Mononuclear cell (primary cell): Measurements from ENCODE around the gene ETNK2. TPM values are rescaled to one million over a fixed set of nuclear protein-coding genes. Genes with fewer than 3 reads are reported as not detected.

Source experiments
- H3K27me3 ChIP-seq: 2 replicates; pipeline ENCODE4 v1.6.0; 2011; ENCODE audit warnings: low read length, control low read depth; ENCODE audit not compliant: insufficient read depth
- H3K4me1 ChIP-seq: 2 replicates; pipeline ENCODE4 v1.5.1; 2011; ENCODE audit warnings: mild to moderate bottlenecking, low read length, control low read depth; ENCODE audit not compliant: insufficient read depth
- H3K4me3 ChIP-seq: 2 replicates; pipeline ENCODE4 v1.5.1; 2011; ENCODE audit warnings: mild to moderate bottlenecking, low read length, moderate library complexity
- H3K9me3 ChIP-seq: 2 replicates; pipeline ENCODE4 v1.5.1; 2011; ENCODE audit warnings: low read depth, mild to moderate bottlenecking, control low read depth, low read length
- total RNA-seq: library from RNA; depleted of rRNA; stranded (reverse); fragments of >200 nt; gene quantifications from one replicate; pipeline ENCODE4 v1.2.3, GENCODE V29; 2012

The ETNK2 gene
- total RNA-seq, 1 donor: 3.0 TPM

DNA sequence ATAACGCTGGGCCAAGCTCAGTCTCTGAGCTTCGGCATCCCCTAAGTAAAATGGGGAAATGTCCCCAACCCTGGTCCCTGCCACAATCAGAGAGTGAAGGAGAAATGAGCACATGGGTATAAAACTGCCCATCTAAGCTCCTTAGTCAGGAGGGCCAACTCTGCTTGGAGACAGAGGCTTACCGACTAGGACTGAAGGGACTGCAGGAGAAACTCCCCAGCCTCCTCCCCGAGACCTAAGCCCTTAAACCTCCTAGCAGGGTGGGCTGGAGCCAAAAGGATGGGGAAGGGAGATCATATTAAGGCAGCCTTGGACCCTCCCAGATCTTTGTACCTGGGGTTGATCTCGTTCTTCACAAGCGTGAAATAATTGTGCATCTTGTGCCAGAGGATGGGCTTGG is 5.5 kb downstream of the ETNK2 start:
- Histone ChIP-seq H3K4me3 (no peak overlapping the region), H3K4me1 (no peaks in the 10 kb centered on the region), H3K27me3 (peaks cover 4% of the 10 kb centered on the region), H3K9me3 (no peaks in the 10 kb centered on the region)

DNA sequence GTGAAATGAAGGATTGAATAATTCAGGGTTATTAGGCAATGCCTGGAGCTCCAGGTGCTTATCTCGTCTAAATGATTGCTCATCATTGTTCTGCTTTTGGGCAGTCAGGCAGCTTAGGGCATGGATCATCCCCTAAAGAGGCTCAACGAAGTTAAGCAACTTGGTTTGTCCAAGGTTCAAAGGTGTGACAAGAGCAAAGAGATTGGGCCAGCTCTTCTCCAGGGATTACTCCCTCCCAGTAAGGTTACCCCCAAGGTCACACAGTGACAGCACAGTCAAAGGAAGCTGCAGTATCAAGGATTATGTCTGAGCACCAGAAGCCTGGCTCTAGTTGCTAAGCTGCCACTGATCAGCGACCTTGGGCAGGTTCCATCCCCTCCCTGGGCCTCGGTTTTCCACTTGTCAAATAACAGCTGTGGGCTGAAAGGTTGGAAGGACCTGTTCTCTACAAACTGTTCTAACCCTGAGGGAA is 6.8 kb downstream of the ETNK2 start:
- H3K27me3 ChIP-seq: no peaks in the 10 kb centered on the region
- no peaks in the 10 kb centered on the region for H3K9me3 ChIP-seq
- no peak overlapping the region for H3K4me3 ChIP-seq
- H3K4me1 ChIP-seq: no peaks in the 10 kb centered on the region

DNA sequence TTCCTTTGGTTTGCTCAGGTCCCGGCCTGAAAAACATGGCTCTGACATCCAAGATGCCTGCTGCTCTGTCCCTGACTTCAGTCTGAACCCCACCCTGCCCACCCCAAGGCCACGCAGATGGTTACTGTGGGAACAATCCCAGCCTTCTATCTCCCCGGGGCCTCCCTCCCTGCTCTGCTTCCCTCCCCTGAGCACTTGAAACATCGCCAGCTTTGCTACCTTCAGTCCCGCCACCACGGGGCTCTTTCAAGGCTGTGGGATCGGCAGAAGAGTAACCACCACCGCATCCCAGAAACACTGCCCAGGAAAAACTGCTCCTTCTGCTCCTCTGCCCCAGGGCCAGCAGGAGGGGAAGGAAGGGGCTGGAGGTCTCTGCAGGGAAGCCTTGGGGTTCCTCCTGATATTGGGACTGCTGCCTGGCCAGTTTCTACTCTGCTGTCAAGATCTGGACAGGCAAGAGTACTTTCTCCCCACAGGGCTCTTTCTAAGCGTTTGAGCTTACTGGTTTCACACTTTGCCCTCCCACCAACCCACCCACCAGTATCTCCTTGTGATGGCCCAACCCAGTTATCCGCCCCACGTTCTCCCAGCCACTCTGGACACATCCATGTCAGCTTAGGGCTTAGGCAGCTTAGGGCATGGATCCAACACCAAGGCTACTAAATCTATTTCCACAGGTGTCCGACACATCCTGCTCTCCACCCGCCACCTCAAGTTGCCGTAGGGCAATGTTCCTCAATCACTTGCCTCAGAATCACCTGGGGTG is 8.4 kb downstream of the ETNK2 start:
- Histone ChIP-seq H3K4me1 (no peaks in the 10 kb centered on the region), H3K9me3 (no peaks in the 10 kb centered on the region), H3K27me3 (no peaks in the 10 kb centered on the region), H3K4me3 (no peak overlapping the region)

DNA sequence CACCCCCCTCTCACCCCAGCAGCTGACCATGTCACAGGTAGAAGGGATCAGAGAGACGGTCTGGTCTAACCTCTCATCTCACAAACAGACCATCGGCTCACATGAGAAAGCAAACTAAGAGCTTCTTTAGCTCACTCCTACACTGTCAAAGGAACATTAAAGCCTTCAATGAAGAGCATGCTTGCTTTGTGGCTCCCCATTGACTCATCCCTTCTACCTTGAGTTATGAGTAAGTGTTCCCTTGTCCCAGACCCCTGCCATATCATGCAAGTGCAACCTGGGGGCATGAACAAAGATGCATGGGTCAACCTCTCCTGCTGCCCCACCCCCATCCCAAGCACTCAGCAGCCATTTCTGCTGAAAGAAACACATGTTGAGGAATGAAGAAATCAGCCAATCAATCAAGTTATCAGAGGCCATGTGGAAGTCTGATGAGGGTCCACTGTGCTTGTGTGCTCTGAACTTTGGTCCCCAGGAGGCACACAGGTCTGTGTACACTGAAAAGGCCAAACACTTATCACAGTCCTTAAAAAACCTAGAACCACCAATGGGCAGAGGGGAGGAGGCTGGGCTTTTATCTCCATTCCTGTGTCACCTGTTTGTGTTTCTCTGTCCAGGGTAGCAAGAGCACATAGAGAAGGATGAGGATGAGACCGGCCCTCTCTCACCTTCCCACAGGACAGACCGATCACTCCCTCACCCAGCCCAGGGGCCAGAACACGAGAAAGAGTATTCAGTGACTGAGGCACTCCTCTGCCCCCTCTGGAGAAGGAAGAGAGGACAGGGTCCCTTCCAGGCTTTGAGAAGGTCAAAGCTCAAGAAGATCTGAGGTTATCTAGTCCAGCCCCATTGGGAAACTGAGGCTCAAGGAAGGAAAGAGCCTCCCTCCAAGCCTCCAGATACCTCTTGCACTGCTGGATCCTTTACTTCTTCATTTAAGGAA is 9.5 kb downstream of the ETNK2 start:
- no peak overlapping the region for H3K4me3 ChIP-seq
- no peaks in the 10 kb centered on the region for H3K9me3 ChIP-seq
- H3K4me1 ChIP-seq: no peaks in the 10 kb centered on the region
- H3K27me3 ChIP-seq: no peaks in the 10 kb centered on the region

DNA sequence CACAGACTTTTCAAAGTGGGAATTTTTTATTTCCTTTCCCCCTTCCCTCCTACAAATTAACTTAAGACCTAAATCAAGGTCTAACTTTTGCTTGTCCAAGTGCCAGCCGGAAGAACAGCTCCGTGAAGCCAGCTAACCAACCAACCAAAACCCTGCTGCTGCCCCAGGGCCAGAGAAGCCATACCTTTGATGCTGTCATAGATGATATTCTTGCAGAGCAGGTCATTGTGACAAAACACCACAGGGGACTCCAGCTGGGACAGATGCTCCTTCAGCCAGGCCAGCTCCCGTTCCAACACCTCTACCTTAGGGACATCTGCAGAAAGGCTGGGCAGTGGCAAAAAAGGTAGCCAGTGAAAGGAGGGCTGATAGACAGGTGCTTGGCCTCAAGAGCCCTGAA is 10.7 kb downstream of the ETNK2 start:
- H3K27me3 ChIP-seq: no peaks in the 10 kb centered on the region
- no peaks in the 10 kb centered on the region for H3K9me3 ChIP-seq
- no peak overlapping the region for H3K4me3 ChIP-seq
- no peaks in the 10 kb centered on the region for H3K4me1 ChIP-seq

DNA sequence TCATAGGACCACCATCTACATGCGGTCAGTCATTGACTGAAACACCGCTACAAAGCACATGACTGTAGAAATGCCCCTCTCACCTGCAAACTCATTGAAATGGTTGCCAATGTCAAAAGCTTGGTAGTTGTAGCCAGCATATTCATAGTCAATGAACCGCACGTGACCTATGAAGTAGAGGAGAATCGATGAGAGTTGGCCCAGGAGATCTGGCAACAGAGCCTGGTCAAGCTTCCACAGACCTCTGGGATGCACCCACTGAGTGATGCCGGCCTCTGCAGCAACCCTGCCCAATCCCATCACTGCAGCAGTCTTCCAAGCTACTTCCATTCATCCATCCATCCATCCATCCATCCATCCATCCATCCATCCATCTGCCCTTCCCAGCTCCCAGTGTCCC is 11.9 kb downstream of the ETNK2 start:
- Histone ChIP-seq H3K9me3 (no peaks in the 10 kb centered on the region), H3K4me3 (no peak overlapping the region), H3K4me1 (no peaks in the 10 kb centered on the region), H3K27me3 (no peaks in the 10 kb centered on the region)

DNA sequence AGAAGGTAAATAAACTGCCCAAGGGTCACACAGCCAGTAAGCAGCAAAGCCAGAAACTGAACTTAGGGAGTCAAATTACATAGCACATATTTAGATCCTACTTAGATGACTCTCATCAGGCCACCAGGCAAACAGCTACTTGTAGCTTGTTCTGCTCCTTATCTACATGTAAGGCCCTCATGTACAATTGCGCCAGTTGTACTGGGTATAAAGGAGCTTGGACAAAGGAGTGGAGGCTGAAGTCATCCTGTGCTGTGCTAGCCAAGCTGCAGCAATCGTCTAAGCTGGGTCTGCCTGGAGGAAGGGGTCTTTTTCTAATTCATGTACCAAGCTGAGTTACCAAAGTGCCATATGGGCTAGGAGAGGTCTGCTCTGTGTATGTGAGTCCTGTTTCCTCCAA is 12.8 kb downstream of the ETNK2 start:
- Histone ChIP-seq H3K4me1 (no peaks in the 10 kb centered on the region), H3K27me3 (no peaks in the 10 kb centered on the region), H3K4me3 (no peak overlapping the region), H3K9me3 (no peaks in the 10 kb centered on the region)

DNA sequence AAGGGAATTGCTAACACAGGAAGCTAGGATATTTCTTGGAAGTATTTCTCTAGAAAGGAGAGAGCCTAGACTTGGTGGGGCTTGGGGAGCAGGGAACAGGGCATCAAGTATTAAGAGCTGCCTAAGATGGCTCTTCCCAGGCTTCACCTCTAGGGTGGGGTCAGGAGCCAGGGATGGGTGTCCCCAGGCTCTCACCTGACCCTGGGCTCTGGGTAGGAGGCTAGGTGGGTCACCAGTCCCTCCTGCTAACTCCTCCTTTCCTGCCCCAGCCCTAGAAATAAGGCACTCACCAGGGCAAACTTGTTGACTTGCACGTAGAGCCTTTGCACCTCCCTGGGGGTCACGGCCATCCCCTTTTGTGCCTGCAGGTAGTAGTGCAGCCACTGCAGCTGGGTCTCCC is 15.0 kb downstream of the ETNK2 start:
- Histone ChIP-seq H3K27me3 (no peaks in the 10 kb centered on the region), H3K9me3 (no peaks in the 10 kb centered on the region), H3K4me1 (no peaks in the 10 kb centered on the region), H3K4me3 (no peak overlapping the region)

DNA sequence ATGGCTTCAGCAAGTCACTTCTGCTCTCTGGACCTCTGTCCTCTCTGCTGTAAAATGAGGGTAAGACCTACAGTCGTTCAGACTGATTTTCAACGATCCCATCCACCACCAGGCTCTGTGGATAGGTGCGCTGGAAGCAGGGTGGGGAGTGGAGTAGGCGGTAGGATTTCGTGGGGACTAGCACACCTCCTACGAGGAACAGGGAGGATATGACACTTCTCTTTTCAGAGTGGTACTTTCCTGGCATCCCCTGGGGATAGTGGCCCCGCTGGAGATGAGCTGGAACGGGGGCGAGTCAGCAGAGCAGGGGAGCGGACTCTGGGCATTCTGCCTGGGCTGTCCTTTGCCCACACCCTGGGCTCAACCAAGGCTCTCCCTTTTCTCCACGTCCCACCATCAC is 17.7 kb downstream of the ETNK2 start:
- Histone ChIP-seq H3K4me1 (peaks cover 4% of the 10 kb centered on the region), H3K27me3 (no peaks in the 10 kb centered on the region), H3K4me3 (no peak overlapping the region), H3K9me3 (no peaks in the 10 kb centered on the region)

DNA sequence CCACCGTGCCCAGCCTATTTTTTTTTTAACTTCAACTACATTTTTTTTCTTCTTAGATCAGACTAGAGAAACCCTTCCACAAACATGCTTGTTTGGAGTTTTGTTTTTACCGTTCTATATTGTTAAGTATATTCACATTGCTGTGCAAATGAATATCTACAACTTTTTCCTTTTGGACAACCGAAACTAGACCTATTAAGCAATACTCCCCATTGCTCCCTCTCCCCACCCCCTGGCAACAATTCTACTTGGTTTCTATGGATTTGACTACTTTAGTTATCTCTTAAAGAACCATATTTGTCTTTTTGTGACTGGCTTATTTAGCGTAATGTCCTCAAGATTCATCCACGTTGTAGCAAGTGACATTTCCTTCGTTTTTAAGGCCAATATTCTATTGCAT is 19.1 kb downstream of the ETNK2 start:
- Histone ChIP-seq H3K4me3 (no peak overlapping the region), H3K27me3 (no peaks in the 10 kb centered on the region), H3K4me1 (peaks cover 8% of the 10 kb centered on the region), H3K9me3 (no peaks in the 10 kb centered on the region)

DNA sequence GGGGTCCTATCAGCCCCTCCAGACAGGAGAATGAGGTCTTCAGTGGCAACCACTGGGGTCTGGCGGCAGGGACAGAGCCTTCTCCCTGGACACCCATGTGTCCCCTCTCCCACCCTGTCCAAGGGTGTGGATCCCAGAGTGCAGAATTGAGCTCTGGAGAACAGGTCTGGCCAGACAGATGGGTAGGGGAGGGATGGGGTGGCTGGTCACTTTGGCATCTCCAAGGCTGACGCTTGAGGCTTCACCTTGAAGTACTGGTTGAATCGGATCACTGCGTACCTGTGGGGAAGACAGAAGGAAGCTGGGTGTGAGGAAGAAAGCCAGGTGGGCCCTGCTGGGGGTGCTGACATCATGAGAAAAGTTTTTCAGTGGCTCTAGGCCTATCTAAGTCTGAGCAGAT is 19.9 kb downstream of the ETNK2 start:
- Histone ChIP-seq H3K4me1 (peaks cover 8% of the 10 kb centered on the region), H3K27me3 (no peaks in the 10 kb centered on the region)

DNA sequence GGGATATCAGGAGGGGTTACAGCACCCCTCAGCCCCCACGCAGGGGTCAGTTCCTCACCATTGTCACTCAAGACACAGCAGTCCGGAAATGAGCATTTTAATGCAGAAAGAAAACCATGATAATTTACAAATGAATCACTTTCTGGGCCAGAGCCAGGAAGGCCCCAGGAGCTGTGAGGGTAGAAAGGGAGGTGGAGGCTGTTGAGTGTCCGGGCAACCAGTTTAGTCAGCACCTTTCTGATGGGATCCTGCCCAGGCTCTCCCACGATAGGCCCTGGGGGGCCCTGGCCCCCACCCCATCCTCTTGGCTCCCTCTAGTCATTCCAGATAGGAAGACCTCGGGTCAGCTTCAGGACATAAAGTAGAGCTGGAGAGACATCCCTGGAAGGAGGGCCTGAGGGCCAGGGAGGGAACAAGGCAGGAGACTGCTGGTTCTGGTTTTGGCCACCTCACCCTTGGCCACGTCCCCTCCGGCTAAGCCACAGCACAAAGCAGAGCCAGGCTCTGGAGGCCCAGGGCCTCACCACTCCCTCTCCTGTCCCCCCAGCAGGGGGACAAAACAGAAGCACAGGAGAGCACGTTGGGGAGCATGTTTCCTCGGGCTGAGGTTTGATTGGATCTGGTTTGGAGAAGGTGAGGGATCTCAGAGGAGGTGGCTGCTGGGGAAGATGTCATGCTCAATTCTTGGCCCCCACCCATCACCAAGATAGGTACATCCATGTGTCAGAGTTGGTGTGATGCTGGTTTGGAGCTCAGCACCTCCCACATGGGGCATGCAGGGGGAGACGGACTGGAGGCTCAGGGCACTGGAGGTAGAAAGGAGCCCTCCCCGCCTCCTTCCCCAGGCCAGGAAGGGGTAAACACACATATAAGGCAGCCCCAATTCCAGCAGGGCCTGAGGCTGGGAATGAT is 20.6 kb downstream of the ETNK2 start:
- peaks cover 8% of the 10 kb centered on the region for H3K4me1 ChIP-seq
- H3K4me3 ChIP-seq: no peak overlapping the region
- no peaks in the 10 kb centered on the region for H3K9me3 ChIP-seq
- no peaks in the 10 kb centered on the region for H3K27me3 ChIP-seq

More for the DNA sequence above, 19.9 kb downstream of the ETNK2 start:
- Histone ChIP-seq H3K9me3 (no peaks in the 10 kb centered on the region), H3K4me3 (no peak overlapping the region)

DNA sequence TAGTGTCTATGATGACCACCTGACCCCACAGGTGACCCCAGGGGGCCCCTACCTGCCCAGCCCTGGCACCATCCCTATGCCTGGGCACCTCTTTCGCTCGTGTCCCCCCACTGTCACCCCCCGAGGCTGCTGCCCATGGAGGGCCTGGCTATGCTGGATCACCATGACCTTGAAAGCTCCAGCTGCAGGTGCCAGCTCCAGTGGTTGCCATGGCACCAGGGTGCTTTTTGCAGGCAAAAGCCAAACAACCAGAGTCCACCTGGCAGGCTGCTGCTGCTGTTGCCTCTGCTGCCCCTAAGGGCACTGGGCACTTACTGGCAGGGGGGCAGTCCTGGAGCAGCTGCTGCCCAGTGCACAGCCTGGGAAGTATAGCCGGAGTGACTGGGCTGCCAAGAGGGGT is 21.7 kb downstream of the ETNK2 start:
- no peaks in the 10 kb centered on the region for H3K9me3 ChIP-seq
- H3K27me3 ChIP-seq: no peaks in the 10 kb centered on the region
- H3K4me1 ChIP-seq: peaks cover 8% of the 10 kb centered on the region
- no peak overlapping the region for H3K4me3 ChIP-seq

DNA sequence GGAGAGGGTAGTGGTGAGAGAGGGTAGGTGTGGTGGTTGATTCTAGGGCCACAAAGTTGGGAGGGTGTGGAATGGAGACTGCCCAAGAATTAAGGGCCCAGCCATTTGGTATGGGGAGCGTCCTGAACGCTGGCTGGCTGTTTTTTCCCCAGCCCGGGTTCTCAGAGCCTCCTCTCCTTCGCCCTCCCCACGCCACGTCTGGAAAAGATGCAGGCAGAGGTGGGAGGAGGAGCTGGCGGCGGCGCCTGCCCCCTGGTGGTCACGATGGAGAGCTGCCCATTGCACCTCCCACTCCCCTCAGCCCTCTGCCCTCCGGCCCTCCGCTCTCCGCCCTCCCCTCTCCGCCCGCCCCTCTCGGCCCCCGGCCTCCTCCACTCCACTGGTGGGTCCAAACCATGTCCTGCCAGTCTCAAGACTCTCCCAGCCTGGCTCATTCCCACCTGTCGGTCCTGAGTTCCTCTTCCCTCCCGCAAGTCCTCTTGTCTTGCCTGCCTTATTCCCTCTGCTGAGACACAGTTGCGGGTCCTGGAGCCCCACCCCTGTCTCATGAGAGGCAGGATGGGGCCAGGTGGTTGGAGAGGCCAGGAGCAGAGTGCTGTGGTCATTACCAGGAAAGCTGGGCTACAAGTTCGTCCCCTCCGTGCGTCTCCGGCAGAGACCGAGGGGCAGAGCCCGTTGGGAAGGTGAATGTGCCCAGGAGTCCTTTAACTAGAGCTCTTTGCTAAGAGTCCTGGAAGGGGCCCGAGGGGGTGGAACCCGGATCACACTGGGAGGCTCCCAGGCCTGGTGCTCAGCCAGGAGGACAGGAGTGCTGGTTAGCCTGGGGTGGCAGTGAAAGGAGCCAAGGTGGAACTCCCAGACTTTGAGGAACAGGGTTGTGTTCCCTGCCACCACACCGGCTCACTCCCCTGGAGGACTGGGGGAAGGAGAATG is 22.6 kb downstream of the ETNK2 start:
- Histone ChIP-seq H3K9me3 (no peaks in the 10 kb centered on the region), H3K27me3 (no peaks in the 10 kb centered on the region), H3K4me1 (peaks cover 8% of the 10 kb centered on the region), H3K4me3 (no peak overlapping the region)
